Measurements from ENCODE around the gene ITGB7. TPM values are rescaled to one million over a fixed set of nuclear protein-coding genes. Genes with fewer than 3 reads are reported as not detected.
A peak's percentile ranks its signal among the peaks of the same experiment; 100 is the strongest.

The ITGB7 gene
- total and polyA plus RNA-seq, 4 donors, result 0.61 to 0.79 (median 0.66) TPM

GRCh38 chr12:53231671-53231920 is 24.5 kb upstream of the ITGB7 start:
- Histone ChIP-seq H3K27me3 (ENCODE audit: control insufficient read depth, insufficient read depth, low read length) (peaks cover 17% of the 10 kb centered on the region), H3K4me3 (ENCODE audit: low read depth, low read length) (peak overlapping the region; percentile 40), H3K4me1 (ENCODE audit: control insufficient read depth, insufficient read depth, low read length) (peaks cover 57% of the 10 kb centered on the region)

GRCh38 chr12:53230108-53230845 is 23.2 kb upstream of the ITGB7 start:
- Histone ChIP-seq H3K9me3 (ENCODE audit: control insufficient read depth, insufficient read depth, low read length) (no peaks in the 10 kb centered on the region), H3K36me3 (ENCODE audit: control insufficient read depth, insufficient read depth, low read length) (peaks cover 6% of the 10 kb centered on the region), H3K4me1 (ENCODE audit: control insufficient read depth, insufficient read depth, low read length) (peaks cover 65% of the 10 kb centered on the region), H3K27ac (ENCODE audit: low read depth, low read length) (peak overlapping the region; percentile 78), H3K4me3 (ENCODE audit: low read depth, low read length) (no peak overlapping the region), H3K27me3 (ENCODE audit: control insufficient read depth, insufficient read depth, low read length) (peaks cover 17% of the 10 kb centered on the region)
- DNase-seq (ENCODE audit: low read depth in 4 of 6, low spot score in 6 of 6), result peak in 1 of 6 donors; percentile 46
- 19% methylated on average over 3 of the region's 10 CpGs for WGBS (ENCODE audit: insufficient coverage)

More at GRCh38 chr12:53231671-53231920, 24.5 kb upstream of the ITGB7 start:
- Histone ChIP-seq H3K36me3 (ENCODE audit: control insufficient read depth, insufficient read depth, low read length) (peaks cover 6% of the 10 kb centered on the region), H3K9me3 (ENCODE audit: control insufficient read depth, insufficient read depth, low read length) (no peaks in the 10 kb centered on the region), H3K27ac (ENCODE audit: low read depth, low read length) (peak overlapping the region; percentile 65)
- WGBS (ENCODE audit: insufficient coverage), result 1% methylated on average over 9 of the region's 9 CpGs
- DNase-seq (ENCODE audit: low read depth in 4 of 6, low spot score in 6 of 6), result no peak

- H3K4me1 ChIP-seq (ENCODE audit: control insufficient read depth, insufficient read depth, low read length), result peaks cover 65% of the 10 kb centered on the region
- no peak for DNase-seq (ENCODE audit: low read depth in 4 of 6, low spot score in 6 of 6)
- WGBS (ENCODE audit: insufficient coverage), result 84% methylated on average over 2 of the region's 2 CpGs
- no peaks in the 10 kb centered on the region for H3K9me3 ChIP-seq (ENCODE audit: control insufficient read depth, insufficient read depth, low read length)
- H3K27ac ChIP-seq (ENCODE audit: low read depth, low read length), result peak overlapping the region; percentile 78
- peaks cover 17% of the 10 kb centered on the region for H3K27me3 ChIP-seq (ENCODE audit: control insufficient read depth, insufficient read depth, low read length)
- H3K36me3 ChIP-seq (ENCODE audit: control insufficient read depth, insufficient read depth, low read length), result peaks cover 6% of the 10 kb centered on the region
- H3K4me3 ChIP-seq (ENCODE audit: low read depth, low read length), result no peak overlapping the region
Observed at GRCh38 chr12:53229454-53229853, 22.4 kb upstream of the ITGB7 start.

GRCh38 chr12:53227836-53228235 is 20.8 kb upstream of the ITGB7 start:
- no CpG with 5 or more reads among the region's 1 CpG for WGBS (ENCODE audit: insufficient coverage)
- no peak overlapping the region for H3K27ac ChIP-seq (ENCODE audit: low read depth, low read length)
- H3K9me3 ChIP-seq (ENCODE audit: control insufficient read depth, insufficient read depth, low read length), result no peaks in the 10 kb centered on the region
- peaks cover 6% of the 10 kb centered on the region for H3K36me3 ChIP-seq (ENCODE audit: control insufficient read depth, insufficient read depth, low read length)
- peaks cover 14% of the 10 kb centered on the region for H3K27me3 ChIP-seq (ENCODE audit: control insufficient read depth, insufficient read depth, low read length)
- no peak overlapping the region for H3K4me3 ChIP-seq (ENCODE audit: low read depth, low read length)
- DNase-seq (ENCODE audit: low read depth in 4 of 6, low spot score in 6 of 6), result no peak
- H3K4me1 ChIP-seq (ENCODE audit: control insufficient read depth, insufficient read depth, low read length), result peaks cover 65% of the 10 kb centered on the region

GRCh38 chr12:53227341-53227740 is 20.3 kb upstream of the ITGB7 start:
- H3K27ac ChIP-seq (ENCODE audit: low read depth, low read length), result no peak overlapping the region
- no peak for DNase-seq (ENCODE audit: low read depth in 4 of 6, low spot score in 6 of 6)
- peaks cover 10% of the 10 kb centered on the region for H3K27me3 ChIP-seq (ENCODE audit: control insufficient read depth, insufficient read depth, low read length)
- H3K4me1 ChIP-seq (ENCODE audit: control insufficient read depth, insufficient read depth, low read length), result peaks cover 65% of the 10 kb centered on the region
- 93% methylated on average over 10 of the region's 11 CpGs for WGBS (ENCODE audit: insufficient coverage)
- H3K9me3 ChIP-seq (ENCODE audit: control insufficient read depth, insufficient read depth, low read length), result no peaks in the 10 kb centered on the region
- H3K4me3 ChIP-seq (ENCODE audit: low read depth, low read length), result no peak overlapping the region
- peaks cover 6% of the 10 kb centered on the region for H3K36me3 ChIP-seq (ENCODE audit: control insufficient read depth, insufficient read depth, low read length)

- peaks cover 9% of the 10 kb centered on the region for H3K27me3 ChIP-seq (ENCODE audit: control insufficient read depth, insufficient read depth, low read length)
- H3K36me3 ChIP-seq (ENCODE audit: control insufficient read depth, insufficient read depth, low read length), result peaks cover 6% of the 10 kb centered on the region
- no peak overlapping the region for H3K27ac ChIP-seq (ENCODE audit: low read depth, low read length)
- H3K9me3 ChIP-seq (ENCODE audit: control insufficient read depth, insufficient read depth, low read length), result no peaks in the 10 kb centered on the region
- H3K4me1 ChIP-seq (ENCODE audit: control insufficient read depth, insufficient read depth, low read length), result peaks cover 64% of the 10 kb centered on the region
- no peak overlapping the region for H3K4me3 ChIP-seq (ENCODE audit: low read depth, low read length)
- DNase-seq (ENCODE audit: low read depth in 4 of 6, low spot score in 6 of 6), result no peak
- WGBS (ENCODE audit: insufficient coverage), result 88% methylated on average over 4 of the region's 4 CpGs
Observed at GRCh38 chr12:53226815-53227214, 19.8 kb upstream of the ITGB7 start.

GRCh38 chr12:53225635-53226424 is 18.8 kb upstream of the ITGB7 start:
- Histone ChIP-seq H3K36me3 (ENCODE audit: control insufficient read depth, insufficient read depth, low read length) (peaks cover 6% of the 10 kb centered on the region), H3K4me1 (ENCODE audit: control insufficient read depth, insufficient read depth, low read length) (peaks cover 60% of the 10 kb centered on the region), H3K27ac (ENCODE audit: low read depth, low read length) (peak overlapping the region; percentile 100), H3K9me3 (ENCODE audit: control insufficient read depth, insufficient read depth, low read length) (no peaks in the 10 kb centered on the region), H3K27me3 (ENCODE audit: control insufficient read depth, insufficient read depth, low read length) (peaks cover under 1% of the 10 kb centered on the region), H3K4me3 (ENCODE audit: low read depth, low read length) (no peak overlapping the region)
- WGBS (ENCODE audit: insufficient coverage), result 78% methylated on average over 5 of the region's 10 CpGs
- DNase-seq (ENCODE audit: low read depth in 4 of 6, low spot score in 6 of 6), result no peak

- WGBS (ENCODE audit: insufficient coverage), result 73% methylated on average over 8 of the region's 10 CpGs
Observed at GRCh38 chr12:53224897-53225634, 18.0 kb upstream of the ITGB7 start.

GRCh38 chr12:53224061-53224896 is 17.2 kb upstream of the ITGB7 start:
- Histone ChIP-seq H3K27me3 (ENCODE audit: control insufficient read depth, insufficient read depth, low read length) (no peaks in the 10 kb centered on the region), H3K4me1 (ENCODE audit: control insufficient read depth, insufficient read depth, low read length) (peaks cover 61% of the 10 kb centered on the region), H3K9me3 (ENCODE audit: control insufficient read depth, insufficient read depth, low read length) (no peaks in the 10 kb centered on the region), H3K27ac (ENCODE audit: low read depth, low read length) (peak overlapping the region; percentile 100), H3K36me3 (ENCODE audit: control insufficient read depth, insufficient read depth, low read length) (peaks cover 6% of the 10 kb centered on the region), H3K4me3 (ENCODE audit: low read depth, low read length) (no peak overlapping the region)
- WGBS (ENCODE audit: insufficient coverage), result 53% methylated on average over 10 of the region's 11 CpGs
- DNase-seq (ENCODE audit: low read depth in 4 of 6, low spot score in 6 of 6), result no peak

More at GRCh38 chr12:53224897-53225634, 18.0 kb upstream of the ITGB7 start:
- no peaks in the 10 kb centered on the region for H3K9me3 ChIP-seq (ENCODE audit: control insufficient read depth, insufficient read depth, low read length)
- no peaks in the 10 kb centered on the region for H3K27me3 ChIP-seq (ENCODE audit: control insufficient read depth, insufficient read depth, low read length)
- H3K4me1 ChIP-seq (ENCODE audit: control insufficient read depth, insufficient read depth, low read length), result peaks cover 59% of the 10 kb centered on the region
- no peak overlapping the region for H3K4me3 ChIP-seq (ENCODE audit: low read depth, low read length)
- H3K36me3 ChIP-seq (ENCODE audit: control insufficient read depth, insufficient read depth, low read length), result peaks cover 6% of the 10 kb centered on the region
- peak in 2 of 6 donors; percentile 36 to 59 for DNase-seq (ENCODE audit: low read depth in 4 of 6, low spot score in 6 of 6)
- peak overlapping the region; percentile 100 for H3K27ac ChIP-seq (ENCODE audit: low read depth, low read length)

Data from spinal cord (tissue), 10 donors.